HAP-1 (cell line): ENCODE measurements around the gene CSH2.
A peak's percentile ranks its signal among the peaks of the same experiment; 100 is the strongest.
"Not testable (repeated sequence)": the region's sequence is repeated elsewhere in the genome, so short reads cannot be mapped to it uniquely, and the experiment has no call there.

Source experiments
- DNase-seq, 2 experiments: peaks; one replicate each; pipeline ENCODE4 v3.0.0-alpha.2; 2016 to 2020; ENCODE audit warnings: low spot score in 2 of 2
- H3K27me3 ChIP-seq: fragments of 250-450 bp; sonication (Bioruptor Pico); 2 replicates; pipeline ENCODE4 v1.5.1; 2020; ENCODE audit warnings: low read depth, mild to moderate bottlenecking, moderate library complexity
- H3K36me3 ChIP-seq: fragments of 250-450 bp; sonication (Bioruptor Pico); replicated peaks from 2 replicates; pipeline ENCODE4 v1.5.1; 2020; ENCODE audit warnings: mild to moderate bottlenecking
- H3K4me1 ChIP-seq: fragments of 250-450 bp; sonication (Bioruptor Pico); 2 replicates; pipeline ENCODE4 v1.5.1; 2020; ENCODE audit warnings: mild to moderate bottlenecking
- H3K4me3 ChIP-seq: fragments of 250-450 bp; sonication (Bioruptor Pico); 2 replicates; pipeline ENCODE4 v1.5.1; 2020; ENCODE audit warnings: mild to moderate bottlenecking, moderate library complexity
- H3K9me3 ChIP-seq: fragments of 250-450 bp; sonication (Bioruptor Pico); 2 replicates; pipeline ENCODE4 v1.5.1; 2020; ENCODE audit warnings: mild to moderate bottlenecking, moderate library complexity
- in situ Hi-C: fragments of 300-500 bp; cut with MboI; formaldehyde crosslinking; loops from 3 replicates; pipeline ENCODE4 v1.14.3; 2020; ENCODE audit warnings: low sequenced_read_pairs, inconsistent platforms, mixed read lengths

The CSH2 gene

GRCh38 chr17:63855185-63855584 lies 18.3 kb downstream of the CSH2 start:
- H3K36me3 ChIP-seq: no peaks in the 10 kb centered on the region
- H3K27me3 ChIP-seq: peaks cover 22% of the 10 kb centered on the region
- H3K9me3 ChIP-seq: no peaks in the 10 kb centered on the region
- in situ Hi-C loops: no loop called here
- no peak overlapping the region for H3K4me3 ChIP-seq
- H3K4me1 ChIP-seq: no peaks in the 10 kb centered on the region
- no peak for DNase-seq

- H3K4me3 ChIP-seq: no peak overlapping the region
- H3K9me3 ChIP-seq: no peaks in the 10 kb centered on the region
- no peaks in the 10 kb centered on the region for H3K36me3 ChIP-seq
- H3K4me1 ChIP-seq: no peaks in the 10 kb centered on the region
- in situ Hi-C loops: no loop called here
- DNase-seq: no peak
- peaks cover 18% of the 10 kb centered on the region for H3K27me3 ChIP-seq
Observed at GRCh38 chr17:63854709-63855108, 18.8 kb downstream of the CSH2 start.

GRCh38 chr17:63853260-63853659 lies 20.2 kb downstream of the CSH2 start:
- in situ Hi-C loops: no loop called here
- Histone ChIP-seq H3K9me3 (no peaks in the 10 kb centered on the region), H3K27me3 (peaks cover 14% of the 10 kb centered on the region; the same call in 1 of the 2 replicates), H3K4me1 (no peaks in the 10 kb centered on the region), H3K36me3 (no peaks in the 10 kb centered on the region), H3K4me3 (no peak overlapping the region)
- no peak for DNase-seq

- H3K4me3 ChIP-seq: no peak overlapping the region
- no peaks in the 10 kb centered on the region for H3K4me1 ChIP-seq
- no peak for DNase-seq
- H3K36me3 ChIP-seq: no peaks in the 10 kb centered on the region
- in situ Hi-C loops: no loop called here
- H3K27me3 ChIP-seq: peaks cover 14% of the 10 kb centered on the region; the same call in 1 of the 2 replicates
- H3K9me3 ChIP-seq: no peaks in the 10 kb centered on the region
Observed at GRCh38 chr17:63850401-63850800, 23.1 kb downstream of the CSH2 start.

GRCh38 chr17:63848834-63849689 lies 24.4 kb downstream of the CSH2 start:
- no peak overlapping the region for H3K4me3 ChIP-seq

GRCh38 chr17:63847525-63848249 lies 25.8 kb downstream of the CSH2 start:
- Histone ChIP-seq H3K4me1 (no peaks in the 10 kb centered on the region; the same call in 1 of the 2 replicates), H3K4me3 (no peak overlapping the region), H3K9me3 (no peaks in the 10 kb centered on the region), H3K27me3 (no peaks in the 10 kb centered on the region), H3K36me3 (no peaks in the 10 kb centered on the region)
- in situ Hi-C loops: no loop called here
- no peak for DNase-seq

More at GRCh38 chr17:63848834-63849689, 24.4 kb downstream of the CSH2 start:
- Histone ChIP-seq H3K9me3 (no peaks in the 10 kb centered on the region), H3K27me3 (peaks cover 9% of the 10 kb centered on the region; the same call in 1 of the 2 replicates), H3K36me3 (no peaks in the 10 kb centered on the region), H3K4me1 (no peaks in the 10 kb centered on the region; the same call in 1 of the 2 replicates)
- in situ Hi-C loops: no loop called here
- no peak for DNase-seq

- peaks cover 6% of the 10 kb centered on the region for H3K4me1 ChIP-seq
- H3K9me3 ChIP-seq: no peaks in the 10 kb centered on the region
- no peaks in the 10 kb centered on the region for H3K27me3 ChIP-seq
- H3K36me3 ChIP-seq: peaks cover 4% of the 10 kb centered on the region; the same call in 1 of the 2 replicates
- H3K4me3 ChIP-seq: no peak overlapping the region
- DNase-seq: no peak
- in situ Hi-C loops: no loop called here
Observed at GRCh38 chr17:63845509-63845908, 28.0 kb downstream of the CSH2 start.

- in situ Hi-C loops: no loop called here
- Histone ChIP-seq H3K27me3 (no peaks in the 10 kb centered on the region), H3K36me3 (peaks cover 4% of the 10 kb centered on the region; the same call in 1 of the 2 replicates), H3K9me3 (no peaks in the 10 kb centered on the region), H3K4me1 (peaks cover 8% of the 10 kb centered on the region), H3K4me3 (no peak overlapping the region)
- DNase-seq: no peak
Observed at GRCh38 chr17:63843910-63844677, 29.4 kb downstream of the CSH2 start.

GRCh38 chr17:63843387-63843888 lies 30.0 kb downstream of the CSH2 start:
- DNase-seq, H3K36me3 ChIP-seq, H3K9me3 ChIP-seq, H3K27me3 ChIP-seq, in situ Hi-C loops: not testable (repeated sequence)
- H3K4me3 ChIP-seq: peak overlapping the region; percentile 76
- H3K4me1 ChIP-seq: peaks cover 11% of the 10 kb centered on the region

GRCh38 chr17:63842540-63843386 lies 30.7 kb downstream of the CSH2 start, which contains the start of gene SMARCD2:
Gene SMARCD2 (minus strand): TSS chr17:63842685. CDS start chr17:63842674, 11 bp downstream.
- peaks cover 11% of the 10 kb centered on the region for H3K4me1 ChIP-seq
- DNase-seq: peak; percentile 96 to 99
- peaks cover 4% of the 10 kb centered on the region; the same call in 1 of the 2 replicates for H3K36me3 ChIP-seq
- peak within 1 kb of the TSS; percentile 76 for H3K4me3 ChIP-seq
- no peaks in the 10 kb centered on the region for H3K9me3 ChIP-seq
- H3K27me3 ChIP-seq: no peaks in the 10 kb centered on the region
- in situ Hi-C loops: no loop called here

- peaks cover 5% of the 10 kb centered on the region for H3K36me3 ChIP-seq
- in situ Hi-C loops: no loop called here
- H3K4me1 ChIP-seq: peaks cover 11% of the 10 kb centered on the region
- H3K4me3 ChIP-seq: peak overlapping the region; percentile 76
- H3K27me3 ChIP-seq: no peaks in the 10 kb centered on the region
- DNase-seq: peak in 1 of 2 experiments; percentile 43
- no peaks in the 10 kb centered on the region for H3K9me3 ChIP-seq
Observed at GRCh38 chr17:63842173-63842539, 31.3 kb downstream of the CSH2 start.

- Histone ChIP-seq H3K9me3 (no peaks in the 10 kb centered on the region), H3K36me3 (peaks cover 11% of the 10 kb centered on the region), H3K4me1 (peaks cover 11% of the 10 kb centered on the region), H3K4me3 (peak overlapping the region; percentile 76), H3K27me3 (no peaks in the 10 kb centered on the region)
- in situ Hi-C loops: no loop called here
- DNase-seq: peak; percentile 17 to 35
Observed at GRCh38 chr17:63841350-63842172, 31.9 kb downstream of the CSH2 start.
